ENCODE measurements around the gene P3R3URF.

The P3R3URF gene

DNA sequence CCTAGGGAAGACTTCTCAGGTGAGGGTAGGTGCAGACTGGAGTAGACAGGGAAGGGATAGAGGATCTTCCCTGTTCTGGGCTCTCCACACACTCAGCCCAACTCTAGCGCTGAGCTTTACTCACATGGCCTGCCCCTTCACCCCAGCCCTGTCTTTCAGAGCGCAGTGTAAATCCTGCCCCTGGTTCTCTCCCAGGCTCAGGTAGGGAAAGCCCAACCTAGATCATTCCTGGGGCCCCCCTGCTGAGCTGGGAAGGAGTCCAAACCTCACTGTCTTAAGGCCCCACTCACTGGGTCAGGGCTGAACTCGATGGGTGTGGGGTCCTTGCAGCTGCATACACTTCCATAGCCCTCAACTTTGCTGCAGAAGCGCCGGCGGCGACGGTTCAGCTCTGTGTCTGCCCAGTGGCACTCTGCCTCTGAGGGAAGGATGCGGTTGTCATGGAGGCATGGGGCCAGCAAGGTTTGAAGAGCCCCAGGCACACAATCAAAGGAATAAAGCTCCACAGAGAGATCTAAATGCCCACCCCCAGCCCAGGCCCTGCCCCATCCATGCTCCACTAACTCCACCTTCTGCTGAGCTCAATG is 17.8 kb upstream of the P3R3URF start:
- Histone ChIP-seq H3K9me3 (ENCODE audit: insufficient read depth, low read depth, low read length) (no peaks in the 10 kb centered on the region), H3K4me1 (ENCODE audit: insufficient read depth, low read length) (0 out of 2 replicates have a peak, but pooled peaks cover 3% of the 10 kb centered on the region), H3K36me3 (ENCODE audit: insufficient read depth, low read length) (peaks cover 54% of the 10 kb centered on the region), H3K27me3 (ENCODE audit: insufficient read depth, low read length) (no peaks in the 10 kb centered on the region), H3K9ac (ENCODE audit: low read depth, low read length) (no peak overlapping the region), H3K4me3 (ENCODE audit: low read length) (no peak overlapping the region), H3K27ac (ENCODE audit: low read depth, low read length) (no peak overlapping the region)
- 86% methylated on average over 9 of the region's 9 CpGs for WGBS

DNA sequence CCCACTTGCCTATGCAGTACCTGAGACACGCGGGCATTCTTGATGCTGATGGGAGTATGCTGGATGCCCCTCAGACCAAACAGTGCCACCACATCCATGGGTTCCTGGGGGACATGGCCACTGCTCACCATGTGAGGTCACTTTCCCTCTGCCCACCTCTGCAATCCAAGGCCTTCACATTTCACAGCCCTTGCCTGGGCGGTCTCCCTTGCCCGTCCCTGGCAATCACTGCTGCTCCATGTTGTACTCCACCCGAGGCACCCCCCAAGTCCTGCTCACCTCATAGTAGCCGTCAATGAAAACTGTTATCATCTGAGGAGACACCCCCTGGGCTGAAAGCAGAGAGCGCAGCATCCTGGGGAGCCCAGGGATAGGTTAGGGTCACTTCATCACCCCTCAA is 17.0 kb upstream of the P3R3URF start:
- no peak overlapping the region for H3K9ac ChIP-seq (ENCODE audit: low read depth, low read length)
- no peaks in the 10 kb centered on the region for H3K9me3 ChIP-seq (ENCODE audit: insufficient read depth, low read depth, low read length)
- H3K4me1 ChIP-seq (ENCODE audit: insufficient read depth, low read length) = 0 out of 2 replicates have a peak, but pooled peaks cover 3% of the 10 kb centered on the region
- H3K27ac ChIP-seq (ENCODE audit: low read depth, low read length) = no peak overlapping the region
- peaks cover 58% of the 10 kb centered on the region for H3K36me3 ChIP-seq (ENCODE audit: insufficient read depth, low read length)
- WGBS = 96% methylated on average over 7 of the region's 7 CpGs
- H3K4me3 ChIP-seq (ENCODE audit: low read length) = no peak overlapping the region
- H3K27me3 ChIP-seq (ENCODE audit: insufficient read depth, low read length) = no peaks in the 10 kb centered on the region

GRCh38 chr1:46192171-46192570 is 15.9 kb upstream of the P3R3URF start:
- WGBS = 95% methylated on average over 10 of the region's 10 CpGs
- no peaks in the 10 kb centered on the region for H3K9me3 ChIP-seq (ENCODE audit: insufficient read depth, low read depth, low read length)
- H3K27ac ChIP-seq (ENCODE audit: low read depth, low read length) = no peak overlapping the region
- no peak overlapping the region for H3K4me3 ChIP-seq (ENCODE audit: low read length)
- no peak overlapping the region for H3K9ac ChIP-seq (ENCODE audit: low read depth, low read length)
- H3K36me3 ChIP-seq (ENCODE audit: insufficient read depth, low read length) = peaks cover 66% of the 10 kb centered on the region
- H3K27me3 ChIP-seq (ENCODE audit: insufficient read depth, low read length) = no peaks in the 10 kb centered on the region
- H3K4me1 ChIP-seq (ENCODE audit: insufficient read depth, low read length) = no peaks in the 10 kb centered on the region

DNA sequence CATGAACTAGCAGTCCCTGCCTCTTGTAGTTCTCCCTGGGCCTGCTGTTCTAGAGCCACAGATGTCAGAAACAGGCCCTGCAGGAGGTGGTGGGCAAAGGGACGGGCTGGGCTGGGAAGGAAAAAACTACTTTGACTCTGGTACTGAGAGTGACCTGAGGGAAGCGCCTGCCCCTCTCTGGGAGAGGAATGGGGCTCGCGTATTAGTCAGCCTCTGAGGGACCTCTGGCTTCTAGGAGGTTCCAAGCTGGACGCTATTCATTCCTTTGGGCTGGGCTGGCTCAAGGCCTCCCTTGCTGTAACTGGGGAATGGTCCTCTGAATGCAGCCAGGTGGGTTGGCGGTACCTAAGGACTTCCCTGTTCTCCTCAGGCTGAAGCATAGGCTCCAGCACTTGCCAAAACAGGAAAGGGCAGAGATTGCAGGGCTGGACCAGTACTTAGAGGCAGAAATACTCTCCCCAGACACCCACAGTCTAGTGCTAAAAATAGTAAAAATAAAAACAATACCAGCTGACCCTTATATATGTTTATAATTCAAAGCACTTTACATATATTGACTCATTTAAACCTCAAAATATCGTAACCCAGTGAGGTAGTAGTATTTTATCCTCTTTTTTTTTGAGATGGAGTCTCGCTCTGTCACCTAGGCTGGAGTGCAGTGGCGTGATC is 14.9 kb upstream of the P3R3URF start:
- Histone ChIP-seq H3K27ac (ENCODE audit: low read depth, low read length) (no peak overlapping the region), H3K27me3 (ENCODE audit: insufficient read depth, low read length) (no peaks in the 10 kb centered on the region), H3K9me3 (ENCODE audit: insufficient read depth, low read depth, low read length) (no peaks in the 10 kb centered on the region), H3K36me3 (ENCODE audit: insufficient read depth, low read length) (peaks cover 66% of the 10 kb centered on the region), H3K4me1 (ENCODE audit: insufficient read depth, low read length) (no peaks in the 10 kb centered on the region), H3K9ac (ENCODE audit: low read depth, low read length) (no peak overlapping the region), H3K4me3 (ENCODE audit: low read length) (no peak overlapping the region)
- WGBS = 93% methylated on average over 8 of the region's 9 CpGs

DNA sequence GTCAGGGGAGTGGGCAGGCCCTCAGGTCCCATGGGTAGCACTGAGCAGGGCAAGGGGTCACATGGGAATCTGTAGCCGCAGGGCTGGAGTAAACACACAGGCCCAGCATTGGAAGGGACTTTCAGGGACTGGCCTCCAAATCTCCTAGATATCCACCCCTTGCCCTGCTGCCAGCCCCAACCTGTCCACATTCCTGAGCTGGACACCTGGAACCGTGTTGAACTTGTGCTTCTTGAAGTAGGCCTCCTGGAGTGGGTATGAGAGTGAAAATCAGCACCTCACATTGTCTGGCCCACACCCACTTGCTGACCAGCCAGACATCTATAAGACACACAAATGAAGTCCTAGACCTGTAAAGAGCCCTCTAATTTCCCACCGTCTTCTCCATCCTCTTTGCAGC is 14.3 kb upstream of the P3R3URF start:
- H3K36me3 ChIP-seq (ENCODE audit: insufficient read depth, low read length) = peaks cover 60% of the 10 kb centered on the region
- 97% methylated on average over 3 of the region's 3 CpGs for WGBS
- no peak overlapping the region for H3K27ac ChIP-seq (ENCODE audit: low read depth, low read length)
- no peak overlapping the region for H3K4me3 ChIP-seq (ENCODE audit: low read length)
- H3K4me1 ChIP-seq (ENCODE audit: insufficient read depth, low read length) = no peaks in the 10 kb centered on the region
- no peaks in the 10 kb centered on the region for H3K9me3 ChIP-seq (ENCODE audit: insufficient read depth, low read depth, low read length)
- H3K9ac ChIP-seq (ENCODE audit: low read depth, low read length) = no peak overlapping the region
- H3K27me3 ChIP-seq (ENCODE audit: insufficient read depth, low read length) = no peaks in the 10 kb centered on the region

DNA sequence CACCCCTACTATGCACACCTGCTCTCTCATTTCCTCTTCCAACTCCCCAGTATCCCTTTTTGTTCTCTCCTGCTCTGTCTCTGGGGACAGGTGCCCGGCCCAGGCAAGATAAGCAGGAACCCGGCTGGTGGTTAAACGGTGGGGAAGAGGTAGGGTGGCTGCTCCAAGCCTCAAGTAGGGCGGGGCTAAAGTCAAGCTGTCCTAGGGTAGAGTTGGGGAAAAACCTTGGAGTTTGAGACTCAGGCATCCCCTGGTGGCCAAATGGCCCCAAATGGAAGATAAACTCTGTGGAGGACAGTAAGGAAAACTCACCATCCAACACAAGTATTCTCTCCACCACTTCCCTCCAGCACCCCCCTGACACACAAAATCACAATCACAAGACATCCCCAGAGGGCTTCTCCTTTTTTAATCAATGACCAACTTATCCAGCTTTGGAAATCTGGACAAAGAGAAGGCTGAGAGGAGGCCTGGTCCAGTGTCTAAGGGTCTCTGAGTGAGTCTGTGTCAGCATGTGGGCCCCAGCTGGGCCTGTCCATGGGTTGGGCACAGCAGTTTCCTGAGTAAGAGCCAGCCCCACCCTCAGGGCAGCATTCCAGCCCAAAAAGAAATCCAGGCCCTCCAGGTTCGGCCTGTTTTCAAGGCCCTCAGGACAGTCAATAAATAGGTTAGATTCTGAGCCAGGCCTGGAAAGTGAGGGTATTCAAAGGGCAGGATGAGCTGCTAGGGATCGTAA is 12.2 kb upstream of the P3R3URF start:
- peaks cover 49% of the 10 kb centered on the region for H3K36me3 ChIP-seq (ENCODE audit: insufficient read depth, low read length)
- H3K9ac ChIP-seq (ENCODE audit: low read depth, low read length) = no peak overlapping the region
- no peak overlapping the region for H3K27ac ChIP-seq (ENCODE audit: low read depth, low read length)
- H3K4me1 ChIP-seq (ENCODE audit: insufficient read depth, low read length) = peaks cover 3% of the 10 kb centered on the region; the same call in 1 of the 2 replicates
- H3K9me3 ChIP-seq (ENCODE audit: insufficient read depth, low read depth, low read length) = no peaks in the 10 kb centered on the region
- WGBS = 83% methylated on average over 5 of the region's 6 CpGs
- H3K4me3 ChIP-seq (ENCODE audit: low read length) = no peak overlapping the region
- H3K27me3 ChIP-seq (ENCODE audit: insufficient read depth, low read length) = no peaks in the 10 kb centered on the region

DNA sequence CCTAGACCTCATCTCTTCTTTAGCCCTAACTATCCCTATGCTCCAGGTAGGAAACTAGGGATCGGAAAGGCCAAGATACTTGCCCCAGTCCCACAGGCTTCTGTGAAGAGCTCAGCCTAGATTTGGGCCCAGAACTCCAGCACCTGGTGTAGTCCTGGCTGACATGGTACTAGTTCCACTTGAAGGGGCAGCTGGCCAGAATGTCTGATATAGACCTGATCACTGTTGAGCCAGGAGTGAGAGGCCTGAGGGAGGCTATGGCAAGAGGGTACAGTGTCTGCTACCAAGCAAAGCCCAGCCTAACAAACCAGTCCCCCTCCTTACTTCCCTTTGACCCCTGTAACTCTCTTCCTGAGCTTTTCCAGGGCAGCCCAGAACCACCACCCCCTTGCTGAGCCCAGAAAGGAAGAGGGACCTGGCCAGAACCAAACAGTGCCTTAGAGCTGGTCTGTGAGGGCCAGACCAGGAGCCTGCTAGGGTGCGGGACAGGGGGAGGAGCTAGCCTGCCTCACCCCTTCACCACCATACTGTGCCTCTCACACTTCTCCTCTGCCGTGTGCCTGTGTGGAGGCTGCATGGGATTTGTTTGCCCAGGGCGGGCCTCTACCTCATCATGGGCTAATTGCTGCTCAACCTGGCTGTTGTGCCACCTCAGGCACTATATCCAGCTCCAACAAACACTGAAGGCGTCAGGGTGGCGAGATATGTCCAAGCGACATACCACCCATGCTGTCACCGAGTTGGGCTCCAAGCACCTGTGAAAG is 11.0 kb upstream of the P3R3URF start:
- Histone ChIP-seq H3K27ac (ENCODE audit: low read depth, low read length) (no peak overlapping the region), H3K36me3 (ENCODE audit: insufficient read depth, low read length) (peaks cover 38% of the 10 kb centered on the region), H3K27me3 (ENCODE audit: insufficient read depth, low read length) (no peaks in the 10 kb centered on the region), H3K9ac (ENCODE audit: low read depth, low read length) (no peak overlapping the region), H3K9me3 (ENCODE audit: insufficient read depth, low read depth, low read length) (no peaks in the 10 kb centered on the region), H3K4me3 (ENCODE audit: low read length) (no peak overlapping the region), H3K4me1 (ENCODE audit: insufficient read depth, low read length) (peaks cover 8% of the 10 kb centered on the region; the same call in 1 of the 2 replicates)
- WGBS = 94% methylated on average over 8 of the region's 8 CpGs

GRCh38 chr1:46186076-46186475 is 9.8 kb upstream of the P3R3URF start:
- H3K27ac ChIP-seq (ENCODE audit: low read depth, low read length) = no peak overlapping the region
- WGBS = 89% methylated on average over 2 of the region's 2 CpGs
- H3K4me3 ChIP-seq (ENCODE audit: low read length) = no peak overlapping the region
- no peaks in the 10 kb centered on the region for H3K9me3 ChIP-seq (ENCODE audit: insufficient read depth, low read depth, low read length)
- H3K36me3 ChIP-seq (ENCODE audit: insufficient read depth, low read length) = peaks cover 29% of the 10 kb centered on the region
- H3K27me3 ChIP-seq (ENCODE audit: insufficient read depth, low read length) = no peaks in the 10 kb centered on the region; the same call in 1 of the 2 replicates
- H3K4me1 ChIP-seq (ENCODE audit: insufficient read depth, low read length) = peaks cover 8% of the 10 kb centered on the region; the same call in 1 of the 2 replicates
- no peak overlapping the region for H3K9ac ChIP-seq (ENCODE audit: low read depth, low read length)

- H3K4me1 ChIP-seq (ENCODE audit: insufficient read depth, low read length) = peaks cover 8% of the 10 kb centered on the region; the same call in 1 of the 2 replicates
- H3K27ac ChIP-seq (ENCODE audit: low read depth, low read length) = no peak overlapping the region
- no peak overlapping the region for H3K9ac ChIP-seq (ENCODE audit: low read depth, low read length)
- no peaks in the 10 kb centered on the region; the same call in 1 of the 2 replicates for H3K27me3 ChIP-seq (ENCODE audit: insufficient read depth, low read length)
- WGBS = 87% methylated on average over 7 of the region's 7 CpGs
- H3K9me3 ChIP-seq (ENCODE audit: insufficient read depth, low read depth, low read length) = no peaks in the 10 kb centered on the region
- H3K36me3 ChIP-seq (ENCODE audit: insufficient read depth, low read length) = peaks cover 20% of the 10 kb centered on the region
- H3K4me3 ChIP-seq (ENCODE audit: low read length) = no peak overlapping the region
Measured at GRCh38 chr1:46184920-46185658, 8.8 kb upstream of the P3R3URF start.

GRCh38 chr1:46183926-46184557 is 7.8 kb upstream of the P3R3URF start:
- H3K4me3 ChIP-seq (ENCODE audit: low read length) = no peak overlapping the region
- no peak overlapping the region for H3K27ac ChIP-seq (ENCODE audit: low read depth, low read length)
- H3K4me1 ChIP-seq (ENCODE audit: insufficient read depth, low read length) = peaks cover 8% of the 10 kb centered on the region; the same call in 1 of the 2 replicates
- WGBS = 94% methylated on average over 11 of the region's 12 CpGs
- no peaks in the 10 kb centered on the region for H3K9me3 ChIP-seq (ENCODE audit: insufficient read depth, low read depth, low read length)
- no peaks in the 10 kb centered on the region; the same call in 1 of the 2 replicates for H3K27me3 ChIP-seq (ENCODE audit: insufficient read depth, low read length)
- H3K36me3 ChIP-seq (ENCODE audit: insufficient read depth, low read length) = peaks cover 11% of the 10 kb centered on the region
- no peak overlapping the region for H3K9ac ChIP-seq (ENCODE audit: low read depth, low read length)

Data from HUES64 (cell line).